SK-MEL-5 (cell line): ENCODE data around the gene TROAP. TPM values are rescaled to one million over a fixed set of nuclear protein-coding genes. Genes with fewer than 3 reads are reported as not detected.
A peak's percentile ranks its signal among the peaks of the same experiment; 100 is the strongest.

ENCODE experiments used
- DNase-seq: peaks from one replicate; pipeline ENCODE4 v3.0.0-alpha.2; 2016; ENCODE audit warnings: low read depth, low spot score
- in situ Hi-C: cut with HindIII; loops from 2 replicates; pipeline ENCODE4 v1.10.0; 2016; ENCODE audit warnings: low sequenced_read_pairs, high pct_unique_total_duplicates, low pct_unique_long_range_greater_than_20kb
- total RNA-seq: library from RNA; depleted of rRNA; stranded (reverse); fragments of >200 nt; shearing (Covaris generic); gene quantifications from 2 replicates; pipeline ENCODE4 v1.2.3, GENCODE V29; 2014

TROAP gene
- total RNA-seq, 1 experiment from 2014 or later, result 28.6 TPM

DNA sequence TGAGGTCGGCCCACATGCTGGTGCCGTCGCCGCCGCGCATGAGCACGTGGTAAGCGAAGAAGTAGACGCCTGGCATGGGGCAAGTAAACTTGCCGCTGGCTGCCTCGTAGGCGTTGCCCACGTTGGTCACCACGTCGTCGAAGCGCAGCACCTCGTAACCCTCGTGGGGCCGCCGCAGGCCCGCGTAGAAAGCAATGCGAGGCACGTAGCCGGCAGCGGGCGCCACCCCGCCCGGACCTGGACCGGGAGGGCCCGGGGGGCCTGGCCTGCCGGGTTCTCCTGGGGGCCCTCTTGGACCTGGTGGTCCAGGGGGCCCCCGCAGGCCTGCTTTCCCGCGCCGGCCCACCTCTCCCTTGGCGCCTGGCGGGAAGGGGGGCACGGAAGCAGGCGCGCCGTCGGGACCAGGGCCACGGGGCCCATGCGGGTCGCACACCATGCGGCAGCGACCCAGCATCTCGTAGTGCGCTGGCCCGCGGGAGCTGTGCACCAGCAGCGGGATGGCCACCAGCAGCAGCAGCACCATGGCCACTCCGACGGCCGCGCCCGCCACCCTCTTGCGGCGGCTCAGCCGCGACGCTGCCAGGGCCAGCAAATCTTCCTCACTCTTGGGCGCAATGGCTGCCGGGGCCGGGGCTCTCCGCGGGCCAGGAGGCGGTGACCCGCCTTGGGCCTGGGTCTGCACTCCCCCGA, 13.0 kb downstream of the TROAP start:
- in situ Hi-C loops, result no loop called here
- DNase-seq, result no peak

DNA sequence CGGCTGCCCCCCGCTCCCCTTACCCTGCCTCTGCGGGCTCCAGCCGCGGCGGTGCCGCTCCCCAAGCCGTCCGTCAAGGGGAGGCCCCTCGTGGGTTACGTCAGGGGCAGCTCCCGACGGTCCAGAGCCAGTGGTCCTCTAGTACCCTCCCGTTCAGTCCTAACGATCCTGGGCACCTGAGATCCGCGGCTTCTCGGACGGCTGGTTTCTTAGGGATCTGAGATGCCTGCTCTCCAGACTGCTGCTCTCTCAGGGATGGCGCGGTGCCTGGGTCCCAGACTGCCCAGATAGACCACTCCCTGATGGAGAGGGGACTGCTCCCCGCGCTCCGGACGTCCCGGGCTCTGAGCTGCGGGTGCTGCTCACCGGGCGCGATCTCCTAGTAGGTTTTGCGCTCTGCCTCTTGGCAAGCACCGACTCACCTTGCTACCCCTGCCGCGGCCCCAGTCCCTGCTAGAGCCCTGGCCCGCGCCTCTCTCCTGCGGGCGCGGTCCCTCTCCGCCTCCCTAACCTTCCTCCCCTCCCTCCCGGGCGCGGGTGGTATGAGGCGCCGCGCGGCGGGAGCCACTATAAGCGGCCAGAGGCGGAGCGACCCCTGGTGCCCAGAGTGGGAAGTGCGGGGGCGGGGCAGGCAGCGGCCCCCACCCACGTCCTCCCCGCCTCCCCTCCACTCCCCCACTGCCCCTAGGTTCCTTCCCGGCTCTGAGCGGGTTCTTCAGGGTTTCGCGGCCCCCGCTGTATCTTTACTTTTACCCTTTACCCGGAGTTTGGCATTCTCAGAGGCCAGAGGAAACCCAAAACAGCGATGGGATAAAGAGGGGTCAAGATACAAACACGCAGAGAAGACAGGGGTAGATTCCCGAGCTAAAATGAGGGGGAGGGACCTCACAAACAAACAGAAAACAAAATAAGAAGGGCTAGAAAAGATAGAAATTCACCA, 13.9 kb downstream of the TROAP start, which contains the start of gene C1QL4:
Gene C1QL4, minus strand, starts transcription at position 544 of the 940 bp plus-strand sequence. CDS start 711 bp downstream, outside the sequence.
- in situ Hi-C loops, result no loop called here

DNA sequence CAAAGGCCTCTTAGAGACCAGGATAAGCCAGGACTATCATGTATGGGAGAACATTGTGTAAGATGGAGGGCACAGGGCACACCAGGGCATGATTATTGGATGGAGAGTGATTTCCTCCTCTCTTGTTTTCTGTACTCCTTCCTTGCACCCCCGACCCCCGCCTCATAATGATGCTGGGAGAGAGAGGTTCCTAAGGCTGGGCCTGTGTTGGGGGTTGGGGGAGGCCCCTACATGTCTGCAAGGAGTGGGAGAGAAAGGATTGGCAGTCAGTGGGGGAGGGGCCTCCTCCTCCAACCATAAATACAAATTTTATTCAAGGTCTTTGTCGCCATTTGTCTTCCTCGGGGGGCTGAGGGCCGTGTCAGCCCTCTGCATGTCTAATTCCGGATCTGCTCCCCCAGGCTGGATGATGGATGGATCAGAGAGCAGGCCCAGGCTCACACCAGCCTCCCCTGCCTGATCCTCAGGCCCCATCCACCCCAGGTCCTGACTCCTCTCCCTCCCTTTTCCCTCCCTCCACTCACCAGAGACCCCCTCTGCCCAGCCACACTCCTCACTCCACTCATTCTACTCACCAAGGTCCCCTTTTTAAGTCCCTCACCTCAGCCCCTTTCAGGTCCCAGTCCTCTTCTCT, 15.9 kb downstream of the TROAP start:
- DNase-seq, result no peak
- in situ Hi-C loops, result no loop called here

More for the DNA sequence above, 13.9 kb downstream of the TROAP start, which contains the start of gene C1QL4:
- DNase-seq, result peak; percentile 79

DNA sequence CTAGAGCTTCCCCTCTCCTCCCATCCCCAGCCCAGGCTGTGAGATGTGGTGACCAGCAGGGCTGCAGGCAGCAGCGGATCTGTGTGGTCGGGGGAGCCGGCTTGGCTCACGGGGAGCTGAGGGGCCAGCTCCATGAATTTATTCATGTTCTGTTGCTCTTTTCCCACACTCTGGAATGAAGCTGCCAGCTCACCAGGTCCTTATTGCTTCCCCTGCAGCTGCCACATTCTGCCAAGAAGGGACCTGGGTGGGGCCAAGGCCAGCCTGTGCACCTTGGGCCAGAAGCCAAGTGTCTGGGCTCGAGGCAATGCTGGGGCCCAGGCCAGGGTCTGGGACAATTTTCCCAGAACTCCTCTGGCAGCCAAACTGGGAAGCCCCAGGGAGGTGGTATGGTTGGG, 16.4 kb downstream of the TROAP start:
- in situ Hi-C loops, result no loop called here
- DNase-seq, result no peak

DNA sequence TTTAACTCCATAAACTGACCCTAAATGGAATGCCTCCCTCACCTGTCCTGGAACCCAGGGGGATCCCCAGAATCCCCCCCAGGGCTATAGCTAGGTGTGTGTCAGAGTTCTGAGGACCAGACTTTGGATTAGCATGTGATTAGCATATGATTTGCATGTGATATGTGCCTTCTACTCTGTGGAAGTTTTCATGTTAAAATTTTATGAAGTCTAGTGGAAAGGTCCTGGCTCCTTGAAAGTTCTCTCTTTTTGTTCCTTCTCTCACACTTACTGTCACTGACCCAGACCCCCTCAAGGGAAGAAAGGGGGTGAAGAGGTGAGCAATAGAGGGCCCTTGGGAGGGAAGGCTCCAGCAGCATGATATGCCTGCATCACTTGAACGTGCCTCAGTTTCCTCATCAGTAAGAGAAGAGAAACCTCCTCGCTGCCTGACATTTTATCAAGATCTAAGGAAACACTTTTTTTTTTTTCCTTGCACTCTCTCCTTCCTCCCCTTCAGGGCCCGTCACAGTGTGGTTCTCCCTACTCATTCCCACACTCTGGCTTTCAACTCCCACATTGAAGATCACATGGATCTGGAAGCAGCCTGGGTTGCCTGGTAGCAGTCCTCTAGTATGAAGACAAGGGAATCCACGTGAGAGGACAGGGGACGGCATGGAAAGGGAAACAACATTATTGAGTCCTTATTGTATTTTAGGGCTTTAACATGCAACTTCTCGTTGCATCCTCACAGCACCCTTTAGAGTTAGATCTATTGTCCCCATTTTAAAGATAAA, 17.2 kb downstream of the TROAP start:
- DNase-seq, result peak; percentile 21
- in situ Hi-C loops, result no loop called here

DNA sequence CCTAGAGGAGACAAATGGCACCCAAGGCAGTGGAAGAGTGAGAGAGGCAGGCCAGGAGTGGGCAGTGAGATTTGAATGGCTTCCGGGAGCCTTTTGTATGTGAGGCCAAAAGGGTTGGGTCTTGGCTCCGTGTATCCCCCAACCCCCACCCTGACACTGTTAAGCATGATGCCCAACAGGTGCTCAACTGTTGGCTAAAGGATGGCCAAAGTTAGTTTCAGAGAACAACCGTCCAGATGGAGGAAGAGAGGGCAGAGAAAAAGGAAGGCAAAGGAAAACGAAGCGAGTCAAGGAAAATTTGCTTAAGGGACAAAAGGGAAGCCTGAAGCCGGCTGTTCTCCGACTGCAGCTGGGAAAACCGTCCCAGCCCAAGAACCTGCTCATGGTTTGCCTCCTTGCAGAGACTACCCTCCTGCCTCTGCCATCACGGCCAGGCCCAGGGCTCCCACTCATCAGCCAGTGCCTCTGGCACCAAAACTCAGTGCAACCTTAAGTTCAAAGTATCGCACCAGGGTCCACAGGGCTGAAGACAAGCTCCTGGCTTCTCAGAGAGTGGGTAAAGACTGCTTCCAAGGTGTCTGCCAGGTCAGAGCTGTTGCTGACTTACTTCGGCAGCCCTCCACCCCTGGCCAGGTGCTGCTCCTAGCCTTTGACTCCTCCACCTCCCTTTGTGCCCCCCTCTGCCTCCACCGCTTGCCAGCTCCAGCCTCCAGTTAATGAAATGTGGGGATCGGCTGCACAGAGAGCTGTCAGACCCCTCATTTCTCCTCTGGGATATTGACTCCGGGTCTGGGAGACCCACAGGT, 18.1 kb downstream of the TROAP start:
- DNase-seq, result no peak
- in situ Hi-C loops, result no loop called here

DNA sequence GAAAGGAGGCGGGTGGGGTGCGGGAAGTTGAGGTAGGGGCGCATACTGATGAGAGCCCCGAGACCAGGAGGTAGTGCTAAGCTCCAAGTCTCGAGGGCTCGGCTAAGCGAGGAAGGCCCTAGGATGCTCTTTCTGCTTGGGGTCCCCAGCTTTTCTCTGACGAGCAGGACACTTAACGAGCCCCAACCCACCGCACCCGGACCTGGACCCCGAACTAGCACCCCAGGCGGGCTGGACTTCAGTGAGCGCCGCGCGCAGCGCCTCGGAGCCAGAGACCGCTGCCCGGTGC, 18.7 kb downstream of the TROAP start:
- no peak for DNase-seq
- in situ Hi-C loops, result no loop called here

DNA sequence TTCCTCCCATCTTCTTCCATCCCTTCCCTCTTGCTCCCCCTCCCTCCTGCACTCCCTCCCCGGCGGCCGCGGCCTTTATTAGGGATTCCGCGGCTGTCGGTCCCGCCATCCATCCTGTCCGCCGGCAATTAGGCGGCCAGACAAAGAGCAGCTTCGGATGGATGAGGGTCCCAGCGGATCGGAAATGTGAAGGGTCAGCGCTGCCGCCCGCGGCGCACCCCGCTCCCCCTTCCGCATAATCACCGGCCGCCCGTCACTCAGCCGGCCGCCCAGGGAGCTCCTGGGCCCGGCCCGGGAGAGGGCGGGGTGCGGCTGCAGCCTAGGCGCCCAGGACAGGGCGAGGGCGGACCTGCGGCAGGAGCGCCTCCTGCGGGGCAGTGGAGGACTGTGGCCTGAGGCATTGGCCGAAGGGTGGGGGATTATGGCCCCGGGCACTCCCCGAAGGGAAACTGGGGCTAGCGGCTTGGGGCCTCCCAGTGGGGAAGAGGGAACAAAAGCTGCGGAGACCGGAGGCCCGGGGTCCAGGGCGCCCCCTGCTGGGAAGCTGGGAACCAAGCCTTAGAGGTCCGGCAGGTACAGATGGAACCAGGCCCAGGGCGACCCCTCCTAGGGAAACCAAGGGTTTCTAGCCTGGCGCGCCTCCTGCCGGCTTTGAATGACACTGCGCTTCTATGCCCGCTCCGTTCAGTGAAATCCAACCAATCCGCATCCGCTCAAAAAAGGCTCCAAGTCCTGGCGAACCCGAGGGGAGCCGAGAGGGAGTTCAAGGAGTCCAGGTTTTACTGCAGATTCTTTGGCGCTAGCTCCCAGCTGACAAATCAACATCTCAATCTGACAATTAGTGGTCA, 19.2 kb downstream of the TROAP start:
- peak; percentile 60 for DNase-seq
- in situ Hi-C loops, result no loop called here

DNA sequence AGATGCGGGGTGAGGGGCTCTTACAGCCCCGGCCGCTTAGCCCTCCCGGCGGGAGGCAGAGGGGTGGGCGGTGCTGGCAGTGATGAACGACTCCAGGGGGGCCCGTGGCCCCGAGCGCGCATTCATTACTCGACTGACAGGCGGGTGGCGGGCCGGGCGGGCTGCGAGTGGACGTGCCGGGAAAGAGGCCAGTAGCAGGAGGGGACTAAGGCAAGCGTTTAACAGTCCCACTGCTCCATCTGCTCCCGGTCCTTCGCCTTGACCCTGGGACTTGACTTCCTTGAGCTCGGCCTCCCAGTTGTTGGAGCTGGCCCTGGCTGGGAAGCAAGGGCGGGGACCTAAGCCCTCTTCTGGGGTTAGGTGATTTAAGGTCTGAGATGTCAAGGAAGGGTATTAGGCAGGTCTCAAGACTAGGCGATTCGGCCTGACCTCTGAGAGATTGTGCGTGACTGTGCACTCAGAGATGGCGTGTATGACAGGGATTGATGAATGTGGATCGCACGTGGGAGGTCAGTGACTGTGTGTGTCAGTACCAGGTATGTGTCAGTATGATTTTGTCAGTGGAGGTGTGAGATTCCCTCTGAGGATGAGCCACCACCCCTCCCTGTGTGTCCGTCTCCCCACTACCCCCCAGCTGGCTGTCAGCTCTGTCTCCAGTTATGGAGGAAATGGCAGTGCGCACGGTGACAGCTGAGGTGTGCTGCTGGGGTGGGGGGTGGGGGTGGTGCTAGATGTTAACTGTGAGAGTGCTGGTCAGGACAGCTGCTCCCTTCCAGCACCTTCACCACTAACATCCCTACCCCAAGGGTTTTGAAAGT, 20.1 kb downstream of the TROAP start:
- in situ Hi-C loops, result no loop called here

DNA sequence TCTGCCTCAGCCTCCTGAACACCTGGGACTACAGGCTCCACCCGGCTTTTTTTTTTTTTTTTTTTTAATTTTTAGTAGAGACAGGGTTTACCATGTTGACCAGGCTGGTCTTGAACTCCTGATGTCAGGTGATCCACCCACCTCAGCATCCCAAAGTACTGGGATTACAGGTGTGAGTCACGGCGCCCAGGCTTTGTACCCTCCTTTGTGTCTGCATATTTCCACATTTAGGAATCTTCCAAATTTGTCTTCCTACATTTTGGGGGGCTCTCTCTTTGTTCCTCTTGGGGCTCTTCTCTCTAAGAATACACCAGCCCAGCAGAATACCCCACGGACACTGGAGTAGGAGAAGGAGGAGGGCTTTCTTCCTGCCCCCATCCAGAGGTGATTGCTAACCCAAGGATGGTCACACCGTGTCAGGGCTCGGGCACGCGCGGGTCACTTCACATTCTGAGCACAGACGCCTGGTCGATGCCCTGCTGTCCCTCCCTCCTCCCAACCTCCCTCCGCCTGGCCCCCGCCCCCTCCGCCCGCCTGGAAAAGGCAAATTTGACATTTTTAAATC, 21.5 kb downstream of the TROAP start:
- in situ Hi-C loops, result no loop called here
- DNase-seq, result no peak

More for the DNA sequence above, 20.1 kb downstream of the TROAP start:
- no peak for DNase-seq

DNA sequence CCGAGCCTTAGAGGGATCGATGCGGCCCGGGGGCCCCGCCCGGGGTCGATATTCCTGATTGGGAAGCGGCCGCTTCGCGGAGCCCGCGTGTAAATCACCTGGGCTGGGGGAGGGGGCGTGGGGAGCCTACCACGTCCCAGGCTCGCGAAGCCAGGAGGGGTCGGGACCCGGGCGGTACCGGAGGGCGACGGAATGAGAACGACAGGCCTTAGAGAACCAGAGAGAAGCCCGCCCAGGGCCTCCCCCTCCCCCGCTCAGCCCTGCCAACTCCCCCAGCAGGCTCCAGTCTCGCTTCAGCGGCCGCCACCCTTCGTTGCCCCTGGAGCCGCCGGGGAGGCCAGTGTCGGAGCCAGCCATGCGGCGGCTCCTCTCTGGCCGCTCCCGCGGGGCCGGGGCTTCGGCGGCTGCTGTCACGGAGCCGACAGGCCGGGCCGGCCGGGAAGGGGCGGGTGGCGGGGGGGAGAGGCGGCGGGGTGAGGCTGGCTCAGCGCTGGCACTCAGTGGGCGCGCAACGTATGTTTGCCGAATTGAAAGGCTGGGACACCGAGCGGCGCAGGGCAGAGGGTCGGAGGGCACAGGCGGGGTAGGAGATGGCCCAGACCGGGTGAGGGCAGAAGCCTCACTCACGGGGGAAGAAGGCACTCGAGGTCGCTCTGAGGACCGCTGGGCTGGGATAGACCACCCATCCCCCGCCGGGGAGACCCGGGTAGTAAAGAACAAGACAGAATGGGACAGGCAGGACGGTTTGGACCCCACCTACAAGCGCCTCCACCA, 22.2 kb downstream of the TROAP start:
- in situ Hi-C loops, result no loop called here
- DNase-seq, result no peak

DNA sequence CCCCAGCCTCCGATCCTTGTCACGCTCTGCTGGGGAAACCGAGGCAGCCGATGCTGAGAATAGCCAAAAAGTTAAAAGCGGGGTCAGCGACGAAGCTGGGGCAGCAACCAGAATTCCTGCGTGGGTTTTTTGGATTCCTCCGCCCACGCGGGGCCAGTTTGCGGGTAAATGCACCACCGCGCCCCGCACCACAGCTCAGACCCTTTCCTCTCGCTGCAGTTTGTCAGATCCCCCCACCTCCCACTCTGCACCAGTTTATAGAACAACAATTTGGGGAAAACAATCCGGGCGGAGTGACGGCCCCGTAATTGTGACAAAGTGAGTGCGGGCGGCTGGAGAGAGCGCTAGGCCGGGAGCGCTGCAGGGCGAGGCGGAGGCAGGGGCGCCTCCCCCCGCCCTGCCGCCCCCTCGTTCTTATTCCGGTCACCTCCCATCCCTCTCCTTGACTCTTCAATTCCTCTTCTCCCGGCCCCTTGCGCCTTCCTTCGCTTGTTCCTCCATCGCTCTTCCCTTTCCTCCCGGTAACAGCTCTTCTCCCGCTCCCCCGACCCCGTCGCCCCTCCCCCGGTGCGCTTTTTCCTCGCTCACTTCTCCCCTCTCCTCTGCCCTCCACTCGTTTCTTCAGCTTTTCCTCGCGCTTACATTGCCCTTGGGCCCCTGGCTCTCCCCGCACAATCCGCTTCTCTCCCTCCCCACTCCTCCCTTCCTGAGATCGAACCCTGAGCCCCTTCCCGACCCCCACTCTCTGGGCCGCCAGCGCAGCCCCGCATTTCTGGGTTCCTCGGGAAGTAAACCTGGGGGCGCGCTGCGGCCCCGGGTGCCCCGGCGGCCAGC, 23.0 kb downstream of the TROAP start:
- no peak for DNase-seq
- in situ Hi-C loops, result no loop called here

DNA sequence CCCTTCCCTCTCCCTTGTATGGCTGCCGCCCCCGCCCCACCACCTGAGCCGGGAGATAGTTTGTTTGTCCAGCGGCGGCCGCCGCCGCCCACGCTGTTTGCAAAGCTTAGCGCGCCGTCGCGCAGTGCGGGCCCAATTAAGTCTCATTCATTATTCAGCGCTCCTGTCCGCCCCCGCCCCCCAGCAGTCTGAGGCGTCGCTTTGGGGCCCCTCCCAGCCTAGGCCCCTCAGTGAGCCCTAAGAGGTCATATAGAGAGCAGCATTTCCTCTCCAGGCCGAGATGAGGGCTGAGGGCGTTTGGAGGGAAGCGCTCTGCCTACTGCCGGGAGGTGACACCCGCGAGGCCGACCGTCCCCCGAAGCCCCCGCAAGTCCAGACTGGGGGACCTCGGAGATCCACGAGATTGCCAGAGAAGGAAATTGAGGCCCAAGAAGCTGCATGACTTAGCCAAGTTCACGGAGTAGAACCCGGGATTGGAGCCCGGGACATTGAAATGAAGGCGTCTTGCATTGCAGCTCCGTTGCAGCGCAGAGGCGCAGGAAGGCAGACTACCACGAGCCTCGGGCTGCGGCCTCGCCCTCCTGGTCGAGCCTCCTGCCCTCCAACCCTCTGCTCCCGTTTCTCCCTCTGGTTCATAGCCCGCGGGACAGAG, 23.7 kb downstream of the TROAP start, which contains the start of gene DNAJC22:
Gene DNAJC22, plus strand, starts transcription at position 230 of the 652 bp plus-strand sequence. CDS start 1,985 bp downstream, outside the sequence.
- DNase-seq, result no peak
- in situ Hi-C loops, result no loop called here
